NT2/D1 (cell line): ENCODE data around the gene RAB40B.

Experiments used
- SUZ12 ChIP-seq: IDR thresholded peaks from 2 replicates; pipeline ENCODE4 v1.6.1; 2011; ENCODE audit not compliant: insufficient read length, insufficient read depth; ENCODE audit errors: extremely low read depth
- YY1 ChIP-seq: IDR thresholded peaks from 2 replicates; pipeline ENCODE4 v1.6.1; 2011; ENCODE audit not compliant: insufficient read length, insufficient read depth
- ZNF274 ChIP-seq: IDR thresholded peaks from 2 replicates; pipeline ENCODE4 v1.6.1; 2011; ENCODE audit warnings: mild to moderate bottlenecking, low read depth, low read length

GRCh38 chr17:82631544-82631943 is 67.0 kb downstream of the RAB40B start:
- TF ChIP-seq YY1 = no peak
- TF ChIP-seq ZNF274 = no peak
- TF ChIP-seq SUZ12 = no peak
